ENCODE measurements around the gene TEX55.
"Not testable (repeated sequence)": the region's sequence is repeated elsewhere in the genome, so short reads cannot be mapped to it uniquely, and the experiment has no call there.

The TEX55 gene

DNA sequence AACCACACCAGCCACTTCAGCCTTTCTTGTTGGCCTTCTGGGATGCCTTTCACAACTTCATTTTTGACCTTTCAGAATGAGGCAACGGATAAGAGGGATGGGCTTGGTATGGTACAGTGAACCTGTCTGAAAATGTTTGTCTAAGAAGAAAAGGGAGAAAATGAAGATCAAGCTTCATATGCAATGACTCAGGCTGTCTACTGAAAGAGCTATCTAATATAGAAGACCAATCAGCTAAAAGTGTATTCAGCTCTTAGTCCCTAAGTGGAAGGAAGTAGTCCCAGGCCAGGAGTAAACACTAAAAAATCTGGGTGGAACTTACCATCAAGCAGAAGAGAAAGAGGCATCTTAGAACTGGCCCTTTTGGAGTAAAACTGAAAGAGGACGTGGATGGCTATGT is 15.3 kb downstream of the TEX55 start:
- no peak for DNase-seq

DNA sequence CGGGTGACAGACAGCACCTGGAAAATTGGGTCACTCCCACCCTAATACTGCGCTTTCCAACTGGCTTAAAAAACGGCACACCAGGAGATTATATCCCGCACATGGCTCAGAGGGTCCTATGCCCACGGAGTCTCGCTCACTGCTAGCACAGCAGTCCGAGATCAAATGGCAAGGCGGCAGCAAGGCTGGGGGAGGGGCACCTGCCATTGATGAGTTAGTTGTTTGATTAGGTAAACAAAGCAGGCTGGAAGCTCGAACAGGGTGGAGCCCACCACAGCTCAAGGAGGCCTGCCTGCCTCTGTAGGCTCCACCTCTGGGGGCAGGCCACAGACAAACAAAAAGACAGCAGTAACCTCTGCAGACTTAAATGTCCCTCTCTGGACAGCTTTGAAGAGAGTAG is 18.8 kb downstream of the TEX55 start:
- not testable (repeated sequence) for DNase-seq

DNA sequence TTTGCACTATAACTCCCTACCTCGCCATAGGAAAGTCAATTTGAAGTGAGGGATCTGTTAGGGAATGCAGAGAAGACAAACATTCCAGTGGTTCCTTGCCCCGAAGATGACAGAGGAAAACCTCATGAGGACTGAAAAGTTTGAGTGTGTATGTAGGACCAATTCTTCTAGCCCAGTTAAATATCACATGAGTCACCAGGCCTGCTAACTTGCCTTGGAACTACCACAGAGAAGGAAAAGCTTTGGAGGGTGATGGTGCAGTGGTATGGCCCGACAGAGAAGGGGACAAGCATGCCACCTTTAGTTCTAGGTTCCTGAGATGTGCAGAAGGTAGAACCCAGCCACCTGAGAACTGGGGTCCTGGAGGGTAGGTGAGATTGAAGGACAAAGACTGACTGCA is 24.9 kb downstream of the TEX55 start:
- DNase-seq, result no peak

DNA sequence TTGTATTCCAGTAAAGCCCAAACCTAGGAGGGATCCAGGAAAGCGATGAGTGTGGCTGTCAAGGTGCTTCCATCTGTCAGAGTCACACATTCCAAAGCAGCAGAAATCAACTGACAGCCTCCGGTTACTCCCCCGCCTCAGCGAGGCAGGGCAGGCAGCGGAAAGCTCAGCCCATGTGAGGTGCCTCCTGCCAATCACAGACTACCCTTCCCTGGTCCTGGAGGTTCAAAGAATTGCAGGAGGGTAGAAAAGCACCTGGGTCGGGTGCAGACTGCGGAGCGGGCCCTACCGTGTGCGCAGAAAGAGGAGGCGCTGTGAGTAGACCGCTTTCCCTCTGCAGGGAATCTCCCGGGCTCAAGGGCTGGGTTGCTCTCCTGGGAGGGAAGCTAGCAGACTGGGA is 27.4 kb downstream of the TEX55 start, which contains the start of gene UPK1B:
UPK1B (plus strand) TSS at position 274 of the 400 bp plus-strand sequence. CDS start 13,144 bp downstream, outside the sequence.
- no peak for DNase-seq

DNA sequence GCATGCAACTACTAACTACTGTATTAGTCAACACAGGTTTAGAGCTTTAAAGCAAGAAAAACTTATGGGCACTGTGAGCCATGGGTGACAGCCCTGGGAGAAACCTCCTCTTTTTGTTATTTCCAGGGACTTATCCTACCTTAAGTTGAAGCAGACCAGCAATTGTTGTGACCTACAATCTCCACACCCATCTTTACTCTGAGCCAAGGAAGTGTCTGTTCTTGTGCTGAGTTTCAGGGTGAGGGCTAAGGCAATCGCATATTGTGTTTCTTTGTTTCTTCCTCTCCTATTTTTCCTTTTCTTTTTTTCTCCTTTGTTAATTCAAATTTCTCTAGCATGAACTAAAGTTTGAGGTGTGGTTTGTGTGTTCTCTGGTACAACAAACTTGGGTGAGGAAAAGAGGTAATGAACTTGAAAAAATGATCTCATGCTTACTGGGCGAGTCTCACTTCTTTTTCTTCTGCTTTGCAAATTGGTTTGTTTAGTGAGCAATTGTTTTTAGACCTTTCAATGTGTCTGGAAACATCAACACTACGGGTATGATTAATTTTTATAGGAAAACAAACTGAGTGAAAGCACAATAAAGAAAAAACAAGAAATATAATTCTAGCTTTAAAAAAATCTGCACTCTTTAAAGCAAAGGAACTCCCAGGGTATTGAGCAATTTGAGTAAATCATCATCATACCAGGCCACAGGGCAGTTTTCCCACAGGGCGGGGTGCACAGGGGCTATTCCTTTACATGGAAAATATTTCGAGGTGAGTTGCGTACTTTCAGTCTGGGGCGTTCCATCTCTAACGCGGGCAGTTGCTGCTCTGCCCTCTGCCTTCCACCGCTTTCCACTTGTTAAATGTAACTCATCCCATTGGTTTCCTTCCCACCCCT is 30.1 kb downstream of the TEX55 start:
- DNase-seq, result no peak

DNA sequence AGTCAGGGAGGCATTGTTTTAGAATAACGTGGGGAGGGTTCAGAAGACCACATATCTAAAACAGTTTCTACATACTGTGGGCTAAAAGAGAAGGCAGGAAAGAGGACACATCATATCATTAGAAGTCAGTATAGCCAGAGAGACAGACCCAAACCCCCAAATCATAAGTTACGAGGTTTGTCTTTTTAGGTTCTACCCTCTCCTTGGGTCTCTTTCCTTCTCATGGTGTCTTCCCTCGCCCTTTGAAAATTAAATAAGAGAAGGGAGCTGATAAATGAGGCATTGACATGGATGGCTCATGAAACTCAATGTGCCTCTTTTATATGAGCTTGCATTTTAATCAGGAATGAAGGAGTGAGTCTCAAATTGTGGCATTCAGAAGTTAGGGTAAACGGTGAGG is 30.8 kb downstream of the TEX55 start:
- DNase-seq, result no peak

DNA sequence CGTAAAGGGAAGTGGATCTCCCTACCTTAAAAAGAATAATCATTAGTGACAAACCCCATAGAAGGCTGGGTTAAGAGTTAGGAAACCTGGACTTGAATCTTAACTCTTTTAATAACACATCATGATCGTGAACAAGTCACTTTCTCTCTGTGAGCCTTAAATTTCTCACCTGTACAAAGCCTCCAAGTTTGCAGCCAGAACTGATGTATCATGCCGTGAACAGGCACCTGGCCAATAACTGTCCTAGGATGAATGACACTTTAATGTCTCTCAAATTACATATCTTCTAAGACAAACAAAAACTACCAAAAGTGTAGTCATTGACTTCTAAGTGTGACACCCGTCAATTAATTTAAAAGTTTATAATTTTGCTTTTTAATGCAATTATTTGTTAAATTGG is 31.4 kb downstream of the TEX55 start:
- no peak for DNase-seq

DNA sequence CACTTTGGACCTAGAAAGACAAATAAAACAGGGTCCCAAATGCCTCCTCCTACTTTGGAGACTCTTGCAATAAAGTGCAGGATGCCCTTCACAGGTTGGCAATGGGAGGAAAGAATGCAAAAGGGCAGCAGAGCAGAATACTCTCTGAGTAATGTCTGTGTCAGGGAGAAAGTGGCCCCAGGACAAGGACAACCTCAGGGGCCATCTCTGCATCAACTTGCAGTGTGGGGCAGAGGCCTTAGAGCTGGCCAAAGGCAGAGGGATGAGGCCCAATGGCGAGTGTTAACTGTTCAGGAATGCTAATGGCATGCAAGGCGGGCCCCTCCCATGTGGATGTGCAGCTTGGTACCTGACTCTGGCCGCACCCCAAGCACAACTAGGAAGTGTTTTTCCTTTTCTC is 35.8 kb downstream of the TEX55 start:
- no peak for DNase-seq

DNA sequence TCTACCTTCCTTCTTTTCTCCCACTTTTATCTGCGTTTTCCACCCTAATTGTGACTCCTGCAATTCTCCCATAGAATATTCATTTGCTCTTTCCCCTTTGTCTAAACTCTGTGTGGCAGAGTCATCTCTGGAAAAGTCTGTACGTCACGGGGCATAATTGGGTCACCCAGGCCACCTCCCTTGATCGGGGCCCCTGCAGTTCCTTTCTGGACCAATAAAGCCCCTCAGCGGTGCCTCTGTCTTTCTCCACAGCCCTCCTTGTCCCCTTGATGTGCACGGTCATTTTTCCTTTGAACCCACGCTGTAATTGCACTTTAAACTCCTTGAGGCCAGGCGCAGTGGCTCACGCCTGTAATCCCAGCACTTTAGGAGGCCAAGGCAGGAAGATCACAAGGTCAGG is 38.1 kb downstream of the TEX55 start:
- no peak for DNase-seq

DNA sequence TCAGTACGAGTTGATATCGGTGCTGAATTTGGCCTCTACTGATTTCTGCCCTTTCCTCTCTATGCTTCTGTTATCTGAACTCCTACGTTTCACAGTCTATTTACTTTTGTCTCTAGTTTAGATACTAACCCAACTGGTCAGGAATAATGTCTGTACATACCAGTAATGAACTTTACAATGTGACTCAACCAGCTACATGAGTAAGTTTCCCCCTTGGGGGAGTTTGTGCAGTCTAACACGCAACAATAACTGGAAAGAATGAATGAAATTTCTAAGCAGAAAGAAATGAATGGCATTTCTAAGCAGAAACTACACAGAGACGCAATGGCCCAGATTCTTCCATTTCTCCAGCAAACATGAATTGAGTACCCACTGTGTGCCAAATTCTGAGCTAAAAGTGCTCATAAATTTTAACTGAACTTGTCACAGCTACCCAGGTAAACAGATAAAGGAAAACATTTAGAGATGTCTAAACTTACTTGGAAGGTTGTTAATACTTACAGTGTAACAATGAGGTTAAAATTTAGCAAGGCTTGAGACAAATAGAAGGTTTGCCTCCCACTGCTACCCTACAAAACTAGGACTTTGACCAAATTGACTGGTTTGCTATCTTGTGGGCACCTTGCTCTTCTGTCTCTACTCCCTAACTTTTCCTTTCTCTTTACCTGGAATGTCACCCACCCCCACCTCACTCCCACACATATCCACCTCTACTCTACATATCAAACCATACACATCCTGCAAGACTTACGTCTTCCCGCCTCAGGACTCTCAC is 39.0 kb downstream of the TEX55 start:
- no peak for DNase-seq

DNA sequence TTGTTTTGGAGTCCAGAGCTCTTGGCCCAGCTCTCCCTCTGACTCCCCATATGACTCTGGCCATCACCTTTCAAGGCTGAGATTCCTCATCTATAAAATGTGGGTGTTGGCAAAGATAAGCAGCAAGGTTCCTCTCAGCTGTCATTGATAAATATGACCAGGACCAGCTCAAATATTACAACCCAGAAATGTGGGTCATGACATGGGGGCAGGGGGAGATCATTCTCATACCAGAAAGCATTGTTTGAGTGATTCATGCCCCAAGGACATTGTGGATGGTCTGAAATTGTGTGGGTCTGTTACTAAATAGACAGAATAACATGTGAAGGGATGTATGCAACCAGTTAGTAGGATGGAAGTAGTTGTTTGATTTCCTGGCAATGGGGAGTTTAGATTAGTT is 41.3 kb downstream of the TEX55 start:
- DNase-seq, result no peak

DNA sequence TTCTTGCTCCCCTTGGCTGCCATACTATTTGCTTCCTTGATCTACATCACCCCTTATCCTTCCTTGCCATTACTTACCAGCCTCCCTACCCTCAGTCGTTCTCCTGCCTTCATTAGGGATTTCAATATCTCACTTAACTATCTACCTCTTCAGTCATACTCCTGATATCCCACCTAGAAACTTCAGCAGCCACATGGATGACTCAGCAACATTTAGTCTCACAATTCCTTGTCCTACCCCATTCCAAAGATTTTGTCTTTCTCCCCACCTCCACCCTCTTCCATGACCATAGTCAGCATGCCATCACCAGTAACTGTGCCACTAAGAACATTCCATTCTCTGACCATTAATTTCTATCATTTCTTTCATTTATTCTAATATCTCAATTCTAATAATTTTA is 45.8 kb downstream of the TEX55 start:
- DNase-seq, result no peak

DNA sequence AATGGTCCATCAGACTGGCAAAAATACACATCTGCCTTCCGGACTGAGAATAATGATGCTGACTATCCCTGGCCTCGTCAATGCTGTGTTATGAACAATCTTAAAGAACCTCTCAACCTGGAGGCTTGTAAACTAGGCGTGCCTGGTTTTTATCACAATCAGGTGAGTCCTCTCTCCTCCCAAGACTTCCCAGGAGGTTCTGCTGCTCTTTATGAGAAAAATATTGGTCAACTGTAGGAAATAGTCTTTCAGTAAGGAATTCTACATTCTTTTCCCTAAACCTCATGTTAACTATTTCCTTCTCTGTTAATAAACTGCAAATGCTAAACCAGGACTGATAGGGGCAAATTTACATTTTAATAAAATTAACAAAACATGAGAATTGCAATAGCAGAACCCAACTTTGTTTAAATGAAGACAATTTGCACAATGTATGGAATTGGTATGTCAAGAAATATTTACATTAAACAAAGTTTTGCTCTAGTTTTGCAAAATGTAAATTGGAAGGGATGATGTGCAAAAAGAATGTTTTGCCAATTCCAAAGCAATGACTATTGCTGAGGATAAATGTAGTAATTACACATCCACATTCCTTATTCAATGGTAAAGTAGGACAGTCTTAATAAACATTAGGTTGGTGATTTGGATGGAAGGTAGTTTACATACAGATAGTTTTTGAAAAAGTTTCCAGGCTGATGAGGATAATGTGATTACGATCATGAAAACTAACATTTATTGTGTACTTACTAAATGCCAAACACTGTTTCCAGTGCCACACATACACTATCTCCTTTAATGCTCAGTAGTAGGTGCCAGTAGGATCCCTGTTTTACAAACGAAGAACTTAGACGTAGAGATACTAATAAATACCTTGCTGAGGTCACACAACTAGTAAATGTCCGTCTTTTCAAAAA is 48.5 kb downstream of the TEX55 start:
- no peak for DNase-seq

DNA sequence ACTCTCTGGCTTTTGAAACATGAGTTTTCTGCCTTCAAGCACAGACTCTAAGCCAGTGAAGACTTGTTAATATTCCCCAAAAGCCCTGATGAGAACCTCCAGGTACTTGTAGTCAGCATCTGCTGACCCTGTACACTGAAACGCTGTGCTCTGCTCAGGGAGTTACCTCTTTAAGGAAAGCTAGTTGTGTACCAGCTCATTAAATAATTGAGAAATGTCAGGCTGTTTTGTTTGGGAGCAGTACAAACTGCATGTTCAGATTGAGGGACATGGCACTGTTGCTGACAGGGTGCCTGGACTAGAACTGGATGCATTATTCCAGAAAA is 49.1 kb downstream of the TEX55 start:
- DNase-seq, result no peak

DNA sequence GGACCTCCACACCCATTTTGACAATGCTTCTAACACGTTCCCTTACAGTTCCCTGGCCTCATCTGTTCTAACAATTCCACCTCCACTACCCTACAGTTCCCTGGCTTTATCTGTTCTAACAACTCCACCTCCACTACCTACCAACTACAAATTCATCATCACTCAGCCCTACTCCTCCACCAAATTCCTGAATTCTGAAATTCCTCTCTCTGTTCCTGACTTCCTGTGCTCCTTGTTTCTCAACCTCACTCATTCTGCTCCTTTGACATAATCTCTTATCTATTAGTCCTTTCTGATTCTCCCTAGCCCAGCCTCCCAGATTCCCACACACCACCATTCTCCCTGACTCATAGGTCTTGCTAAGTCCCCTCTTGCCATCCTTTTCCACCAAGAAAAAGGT is 49.9 kb downstream of the TEX55 start:
- DNase-seq, result no peak
